Stomach (tissue), 9 donors: ENCODE results near the gene RPL13. TPM values are rescaled to one million over a fixed set of nuclear protein-coding genes. Genes with fewer than 3 reads are reported as not detected.
"Not testable (repeated sequence)": the region's sequence is repeated elsewhere in the genome, so short reads cannot be mapped to it uniquely, and the experiment has no call there.

Experiments used
- DNase-seq, 2 donors: peaks; one replicate each; pipeline versions ENCODE4 v3.0.0 to v3.0.0-alpha.2; 2013 to 2019
- H3K27ac ChIP-seq, 5 donors: fragments of 200-600 bp in 4 of 5; sonication (generic) in 4 of 5; one replicate each; pipeline ENCODE4 v1.5.1; 2013 to 2019; ENCODE audit warnings: mild to moderate bottlenecking in 1 of 5, moderate library complexity in 1 of 5
- H3K27me3 ChIP-seq, 3 donors: fragments of 200-600 bp; sonication (generic); one replicate each; pipeline ENCODE4 v1.5.1; 2017 to 2019; ENCODE audit warnings: mixed run types in 1 of 3
- H3K36me3 ChIP-seq, 4 donors: fragments of 200-600 bp; sonication (generic); 1 replicate in 3 of 4; 2 replicates in 1 of 4; pipeline ENCODE4 v1.5.1; 2016 to 2019
- H3K4me1 ChIP-seq, 4 donors: fragments of 200-600 bp; sonication (generic); one replicate each; pipeline ENCODE4 v1.5.1; 2016 to 2019
- H3K4me3 ChIP-seq, 4 donors: fragments of 200-600 bp; sonication (generic) in 3 of 4; one replicate each; pipeline ENCODE4 v1.5.1; 2016 to 2019; ENCODE audit warnings: mild to moderate bottlenecking in 1 of 4
- H3K9me3 ChIP-seq, 4 donors: fragments of 200-600 bp; sonication (generic); one replicate each; pipeline ENCODE4 v1.5.1; 2016 to 2019
- CTCF ChIP-seq, 7 experiments: fragments of 450-650 bp in 4 of 7; fragments of 200-600 bp in 3 of 7; sonication (generic) in 3 of 7; IDR thresholded peaks; one replicate each; pipeline ENCODE4 v1.5.1; 2016 to 2019; ENCODE audit warnings: antibody characterized with exemption in 7 of 7, control low read depth in 2 of 7, mild to moderate bottlenecking in 1 of 7
- EP300 ChIP-seq: sonication (generic); formaldehyde crosslinking; IDR thresholded peaks from one replicate; pipeline ENCODE4 v1.6.1; 2017; ENCODE audit warnings: antibody characterized with exemption
- POLR2A ChIP-seq, 4 donors: fragments of 450-650 bp; IDR thresholded peaks; one replicate each; pipeline ENCODE4 v1.6.1; 2016; ENCODE audit warnings: antibody characterized with exemption in 4 of 4, control low read depth in 2 of 4, mild to moderate bottlenecking in 1 of 4, moderate library complexity in 1 of 4
- POLR2AphosphoS5 ChIP-seq, 3 donors: sonication (generic); formaldehyde crosslinking; IDR thresholded peaks; one replicate each; pipeline ENCODE4 v1.6.1; 2016; ENCODE audit warnings: antibody characterized with exemption in 3 of 3
- WGBS, 5 donors: extraction: QIAGEN DNeasy Blood & Tissue Kit in 3 of 5; methylation state at CpG; one replicate each; pipeline versions ENCODE4 v1.1.5 to v1.1.7; 2013 to 2018; 5-methylcytosine and 5-hydroxymethylcytosine counted together
- intact Hi-C: fragments of 100-400 bp; cut with DNase I; formaldehyde crosslinking; loops from one replicate; pipeline ENCODE4 v1.15.1; 2023; ENCODE audit warnings: low total_unique reads
- polyA plus RNA-seq, 3 donors: library from polyadenylated mRNA; stranded (reverse); fragments of 200-250 nt; gene quantifications; one replicate each; pipeline ENCODE4 v1.2.3, GENCODE V29; 2013
- total RNA-seq, 5 donors: library from RNA; depleted of rRNA; stranded (reverse); fragments of >200 nt; gene quantifications; one replicate each; pipeline versions ENCODE4 v1.1.0 to v1.2.3, GENCODE V29; 2014 to 2016
- donor health status: healthy with polysubstance abuse.
- donor health status: Bipolar disorder and iron deficiency.
- donor health status: healthy.

The RPL13 gene
- total and polyA plus RNA-seq, 8 donors: 2,053 to 10,054 (median 4,321) TPM

GRCh38 chr16:89586853-89587252 is 26.4 kb downstream of the RPL13 start:
- 75 to 79% (median 76%) methylated on average over 7 to 14 of the region's 25 CpGs for WGBS, 5 donors
- peak in 1 of 2 donors; percentile 57 for DNase-seq

GRCh38 chr16:89587676-89588075 is 27.2 kb downstream of the RPL13 start:
- intact Hi-C loops, DNase-seq, H3K9me3 ChIP-seq, H3K27ac ChIP-seq, H3K4me3 ChIP-seq, H3K27me3 ChIP-seq, H3K36me3 ChIP-seq: not testable (repeated sequence)
- 96 to 100% (median 98%) methylated on average over 1 to 15 of the region's 36 CpGs for WGBS, 5 donors
- H3K4me1 ChIP-seq: peaks cover 3 to 39% (median 16%) of the 10 kb centered on the region in 4 donors

More at GRCh38 chr16:89586853-89587252, 26.4 kb downstream of the RPL13 start:
- TF ChIP-seq POLR2AphosphoS5 (IDR thresholded peaks at IDR 0.05) (no peak), POLR2A (IDR thresholded peaks at IDR 0.05) (no peak), CTCF (IDR thresholded peaks at IDR 0.05) (no peak), EP300 (no peak)
- H3K27ac ChIP-seq: no peak overlapping the region
- H3K9me3 ChIP-seq: no peaks in the 10 kb centered on the region
- H3K4me3 ChIP-seq: no peak overlapping the region
- no peaks in the 10 kb centered on the region for H3K36me3 ChIP-seq
- H3K27me3 ChIP-seq: no peaks in the 10 kb centered on the region
- intact Hi-C loops: no loop called here
- H3K4me1 ChIP-seq: peaks cover 11 to 45% (median 24%) of the 10 kb centered on the region in 4 donors

GRCh38 chr16:89588413-89589109 is 28.1 kb downstream of the RPL13 start:
- H3K27ac ChIP-seq: no peak overlapping the region
- no peak for TF ChIP-seq POLR2AphosphoS5 (IDR thresholded peaks at IDR 0.05)
- TF ChIP-seq POLR2A (IDR thresholded peaks at IDR 0.05): no peak
- TF ChIP-seq EP300: no peak
- TF ChIP-seq CTCF (IDR thresholded peaks at IDR 0.05): no peak
- H3K4me1 ChIP-seq: peaks cover 0 to 30% (median 8%) of the 10 kb centered on the region in 4 donors
- WGBS, 5 donors: 85 to 91% (median 90%) methylated on average over 22 to 26 of the region's 26 CpGs
- DNase-seq: no peak
- intact Hi-C loops: no loop called here
- H3K36me3 ChIP-seq: no peaks in the 10 kb centered on the region
- no peaks in the 10 kb centered on the region for H3K27me3 ChIP-seq
- H3K4me3 ChIP-seq: no peak overlapping the region
- no peaks in the 10 kb centered on the region for H3K9me3 ChIP-seq

DNA sequence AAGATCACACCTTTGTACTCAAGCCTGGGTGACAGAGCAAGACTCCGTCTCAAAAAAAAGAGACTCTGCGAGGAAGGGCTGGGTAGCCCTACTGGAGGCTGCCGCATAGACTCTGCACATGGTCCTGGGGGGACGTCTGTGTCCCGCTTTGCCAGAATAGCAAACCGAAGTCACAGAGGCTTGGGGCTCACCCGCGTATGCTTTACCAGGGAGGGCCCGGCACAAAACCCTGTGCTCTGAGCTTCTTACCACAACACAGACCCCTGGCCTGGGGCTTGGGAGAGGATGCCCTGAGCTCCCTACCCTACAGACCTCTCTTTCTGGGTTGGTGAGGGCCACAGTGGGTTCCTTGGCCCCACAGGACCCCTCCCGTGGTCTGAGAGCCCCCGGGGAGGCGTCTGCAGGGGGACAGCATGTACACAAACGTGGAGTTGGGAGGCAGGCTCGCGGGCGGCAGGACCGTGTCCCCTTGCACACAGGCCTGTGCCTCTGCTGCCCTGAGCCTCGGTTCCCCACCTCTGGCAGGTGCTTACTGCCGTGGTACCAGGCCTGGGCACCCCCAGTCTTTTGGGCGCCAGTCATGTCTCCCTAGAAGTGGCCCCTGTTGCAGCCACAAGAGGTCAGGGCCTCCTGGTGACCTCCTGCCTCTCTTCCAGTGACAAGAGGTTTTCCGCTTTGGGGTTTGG is 28.9 kb downstream of the RPL13 start:
- Histone ChIP-seq H3K9me3 (no peaks in the 10 kb centered on the region), H3K27me3 (no peaks in the 10 kb centered on the region), H3K36me3 (no peaks in the 10 kb centered on the region), H3K4me1 (peaks cover 0 to 23% (median 6%) of the 10 kb centered on the region in 4 donors), H3K27ac (no peak overlapping the region), H3K4me3 (no peak overlapping the region)
- intact Hi-C loops: no loop called here
- WGBS, 5 donors: 90 to 92% (median 91%) methylated on average over 19 to 21 of the region's 21 CpGs
- TF ChIP-seq EP300 (no peak), POLR2AphosphoS5 (IDR thresholded peaks at IDR 0.05) (no peak), POLR2A (IDR thresholded peaks at IDR 0.05) (no peak), CTCF (IDR thresholded peaks at IDR 0.05) (no peak)
- no peak for DNase-seq

DNA sequence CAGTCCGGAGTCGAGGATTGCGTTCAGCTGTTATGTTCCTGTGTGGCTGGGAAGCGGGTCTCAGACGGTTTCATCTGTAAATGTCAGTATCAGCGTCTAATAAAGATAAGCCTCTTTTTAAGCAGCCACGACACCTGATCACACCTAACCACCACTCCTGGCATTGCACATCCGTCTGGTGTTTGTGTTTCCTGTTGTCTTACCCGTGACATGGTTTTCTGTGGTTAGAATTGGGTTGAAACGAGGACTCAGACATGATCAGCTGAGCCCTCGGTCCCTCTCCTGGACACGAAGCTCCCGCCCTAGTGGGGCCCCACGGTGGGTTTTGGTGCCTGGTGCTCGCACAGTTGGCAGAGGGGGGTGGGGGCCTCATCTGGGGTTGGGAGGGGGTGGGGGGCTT is 33.4 kb downstream of the RPL13 start:
- no peak overlapping the region for H3K4me3 ChIP-seq
- H3K36me3 ChIP-seq: no peaks in the 10 kb centered on the region
- H3K4me1 ChIP-seq: no peaks in the 10 kb centered on the region
- 65 to 75% (median 70%) methylated on average over 15 of the region's 15 CpGs for WGBS, 5 donors
- H3K9me3 ChIP-seq: no peaks in the 10 kb centered on the region
- intact Hi-C loops: no loop called here
- H3K27me3 ChIP-seq: no peaks in the 10 kb centered on the region
- DNase-seq: no peak
- TF ChIP-seq CTCF (IDR thresholded peaks at IDR 0.05): no peak
- no peak for TF ChIP-seq POLR2A (IDR thresholded peaks at IDR 0.05)
- TF ChIP-seq EP300: no peak
- no peak for TF ChIP-seq POLR2AphosphoS5 (IDR thresholded peaks at IDR 0.05)
- no peak overlapping the region for H3K27ac ChIP-seq
